Measurements from ENCODE around the gene PIP5KL1.

PIP5KL1 gene

GRCh38 chr9:127915801-127916719 lies 14.5 kb downstream of the PIP5KL1 start:
- no peak for DNase-seq (ENCODE audit: low read depth)

DNA sequence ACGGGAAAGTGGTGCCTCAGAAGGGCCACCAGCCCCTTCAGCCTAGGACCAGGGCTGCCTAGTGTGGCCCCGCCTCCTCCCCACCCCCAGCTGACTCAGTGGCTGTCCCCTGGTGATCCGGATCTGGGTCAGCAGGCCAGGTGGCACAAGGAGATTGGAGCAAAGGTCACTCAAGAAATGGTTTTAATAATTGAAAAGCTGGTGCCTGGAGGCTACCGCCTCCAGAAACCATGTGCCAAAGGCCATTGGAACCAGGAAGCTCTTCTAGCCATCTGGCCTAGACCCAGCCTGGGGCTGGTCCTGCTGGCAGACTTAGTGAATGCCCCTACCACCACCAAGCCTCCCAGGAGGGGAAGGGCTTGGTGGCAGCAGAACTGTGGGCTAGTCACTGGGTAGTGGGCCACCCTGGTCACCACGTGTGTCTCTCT lies 15.2 kb downstream of the PIP5KL1 start:
- DNase-seq (ENCODE audit: low read depth) = no peak

GRCh38 chr9:127913682-127914081 lies 16.9 kb downstream of the PIP5KL1 start:
- no peak for DNase-seq (ENCODE audit: low read depth)

GRCh38 chr9:127912882-127913281 lies 17.7 kb downstream of the PIP5KL1 start:
- no peak for DNase-seq (ENCODE audit: low read depth)

- DNase-seq (ENCODE audit: low read depth) = no peak
These were observed 18.3 kb downstream of the PIP5KL1 start for GRCh38 chr9:127912296-127912695.

- peak; percentile 42 for DNase-seq (ENCODE audit: low read depth)
These were observed 19.9 kb downstream of the PIP5KL1 start for GRCh38 chr9:127910613-127911205.

DNA sequence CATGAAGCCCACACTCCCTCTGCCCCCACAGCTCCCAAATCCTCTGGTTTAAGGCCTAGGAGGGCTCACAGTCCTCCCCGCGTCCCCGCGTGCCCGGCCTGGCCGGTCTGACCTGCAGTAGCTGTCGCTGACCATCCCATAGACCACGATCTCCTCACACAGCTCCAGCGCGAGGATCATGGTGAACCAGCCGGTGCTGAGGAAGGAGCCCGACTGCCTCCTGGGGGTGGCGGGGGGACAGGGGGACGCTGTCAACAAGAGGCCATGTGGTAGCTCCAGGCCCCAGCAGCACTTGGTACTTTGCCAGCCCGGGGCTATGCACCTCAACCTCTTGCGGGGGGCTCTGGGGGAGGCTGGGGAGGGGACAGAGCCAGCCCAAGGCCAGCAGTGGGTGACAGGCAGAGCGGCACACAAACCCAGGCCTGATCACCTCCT lies 20.7 kb downstream of the PIP5KL1 start:
- DNase-seq (ENCODE audit: low read depth) = no peak

DNA sequence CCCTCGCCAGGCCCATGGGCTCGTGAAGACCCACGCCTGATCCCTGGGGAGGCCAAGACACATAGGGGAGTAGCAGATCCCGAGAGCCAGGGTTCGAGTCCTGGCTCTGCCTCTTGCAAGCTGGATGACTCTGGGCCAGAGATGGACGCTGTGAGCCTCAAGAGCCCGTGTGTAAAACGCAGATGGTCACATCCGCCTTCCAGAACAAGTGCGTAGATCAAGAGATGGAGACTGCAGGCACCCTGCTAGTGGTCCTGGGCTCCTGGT lies 22.0 kb downstream of the PIP5KL1 start:
- DNase-seq (ENCODE audit: low read depth) = no peak

DNA sequence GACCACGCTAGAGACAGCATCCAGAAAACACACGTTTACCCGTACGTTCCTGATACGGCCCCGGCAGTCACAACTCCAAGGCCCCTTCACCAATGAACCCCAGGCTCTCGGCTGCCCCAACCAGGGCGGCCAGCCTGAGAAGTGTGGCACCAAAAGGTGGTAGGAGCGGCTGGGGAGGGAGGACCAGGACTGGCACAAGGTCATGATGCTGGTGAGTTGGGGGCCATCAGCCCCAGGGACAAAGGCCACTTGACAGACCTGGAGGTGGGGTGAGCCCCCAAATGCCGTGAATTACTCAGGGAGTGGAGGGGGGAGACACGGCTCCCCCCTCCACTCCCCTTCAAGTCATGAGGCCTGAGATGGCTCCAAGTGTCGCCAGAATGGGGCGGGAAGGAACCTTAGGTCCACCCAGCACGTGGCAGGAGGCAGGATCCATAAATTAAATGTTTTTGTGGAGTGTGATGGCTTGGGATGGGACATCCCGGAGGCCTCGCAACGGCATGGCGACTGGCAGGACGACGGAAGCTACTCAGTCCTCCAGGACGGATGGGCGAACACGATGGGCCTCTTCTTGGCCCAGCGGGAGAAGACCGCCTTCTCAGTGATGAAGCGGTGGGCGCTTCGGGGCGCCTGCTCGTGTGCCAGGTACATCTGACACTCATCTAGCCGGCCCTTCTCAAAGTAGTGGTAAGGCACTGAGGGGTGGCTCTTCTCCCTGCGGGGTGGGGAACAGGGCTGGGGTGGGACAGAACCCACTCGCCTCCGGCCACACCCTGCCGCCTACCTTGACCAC lies 22.5 kb downstream of the PIP5KL1 start:
- DNase-seq (ENCODE audit: low read depth) = no peak

- DNase-seq (ENCODE audit: low read depth) = no peak
These were observed 24.8 kb downstream of the PIP5KL1 start for GRCh38 chr9:127905788-127906191.

DNA sequence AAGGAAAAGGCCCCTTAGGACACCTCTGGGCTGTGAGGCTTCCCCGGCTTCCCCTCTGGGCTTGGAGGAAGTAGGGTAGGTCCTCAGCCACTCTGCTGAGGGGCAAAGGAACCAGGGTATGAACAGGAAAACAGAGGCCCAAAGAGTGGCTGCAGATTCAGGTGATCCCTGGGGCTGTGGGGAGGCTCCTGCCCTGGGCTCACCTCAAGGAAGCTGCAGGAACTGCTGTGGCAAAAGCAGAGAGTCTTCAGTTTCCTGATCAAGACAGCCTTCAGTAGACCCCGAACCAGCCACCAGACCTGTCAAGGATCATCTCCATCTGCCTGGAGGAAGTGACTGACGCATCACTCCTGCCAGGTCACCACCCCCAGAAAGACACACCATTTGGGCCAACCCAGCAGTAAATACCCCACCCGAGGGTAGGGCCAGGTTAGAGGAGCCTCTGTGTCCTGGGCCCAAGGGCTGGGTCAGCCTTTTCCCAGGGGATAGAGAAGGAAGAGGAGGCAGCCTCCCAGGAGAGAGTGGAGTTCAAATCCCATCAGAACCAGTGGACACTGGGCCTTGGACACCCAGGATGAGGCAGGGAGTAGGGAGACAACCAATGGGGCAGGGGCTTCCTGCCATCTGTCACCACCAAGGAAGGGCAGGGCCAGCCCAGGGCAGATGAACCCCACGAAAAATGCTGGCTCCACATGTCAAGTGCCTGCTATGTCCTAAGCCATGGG lies 25.4 kb downstream of the PIP5KL1 start:
- DNase-seq (ENCODE audit: low read depth) = no peak

DNA sequence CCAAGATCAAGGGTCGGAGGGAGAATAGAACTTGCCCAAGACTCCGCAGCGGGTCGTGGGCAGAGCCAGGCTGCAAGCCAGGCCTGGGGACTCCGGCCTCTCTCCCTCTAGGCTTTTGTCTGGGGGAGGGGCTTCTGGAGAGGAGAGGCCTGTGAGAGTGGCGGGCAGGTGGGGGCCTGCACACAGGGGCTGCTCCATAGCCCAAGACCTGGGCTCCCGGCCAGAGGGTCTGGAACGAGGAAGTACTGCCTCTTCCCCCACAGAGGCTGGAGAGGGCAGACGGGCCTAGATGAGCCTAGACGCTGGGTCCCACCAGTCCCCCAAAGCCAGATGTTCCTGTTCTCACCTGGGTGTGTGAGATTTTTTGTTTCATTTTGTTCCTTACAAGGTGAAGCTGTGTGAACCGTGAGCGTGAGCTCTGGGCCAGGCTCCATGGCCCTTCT lies 26.0 kb downstream of the PIP5KL1 start:
- no peak for DNase-seq (ENCODE audit: low read depth)

DNA sequence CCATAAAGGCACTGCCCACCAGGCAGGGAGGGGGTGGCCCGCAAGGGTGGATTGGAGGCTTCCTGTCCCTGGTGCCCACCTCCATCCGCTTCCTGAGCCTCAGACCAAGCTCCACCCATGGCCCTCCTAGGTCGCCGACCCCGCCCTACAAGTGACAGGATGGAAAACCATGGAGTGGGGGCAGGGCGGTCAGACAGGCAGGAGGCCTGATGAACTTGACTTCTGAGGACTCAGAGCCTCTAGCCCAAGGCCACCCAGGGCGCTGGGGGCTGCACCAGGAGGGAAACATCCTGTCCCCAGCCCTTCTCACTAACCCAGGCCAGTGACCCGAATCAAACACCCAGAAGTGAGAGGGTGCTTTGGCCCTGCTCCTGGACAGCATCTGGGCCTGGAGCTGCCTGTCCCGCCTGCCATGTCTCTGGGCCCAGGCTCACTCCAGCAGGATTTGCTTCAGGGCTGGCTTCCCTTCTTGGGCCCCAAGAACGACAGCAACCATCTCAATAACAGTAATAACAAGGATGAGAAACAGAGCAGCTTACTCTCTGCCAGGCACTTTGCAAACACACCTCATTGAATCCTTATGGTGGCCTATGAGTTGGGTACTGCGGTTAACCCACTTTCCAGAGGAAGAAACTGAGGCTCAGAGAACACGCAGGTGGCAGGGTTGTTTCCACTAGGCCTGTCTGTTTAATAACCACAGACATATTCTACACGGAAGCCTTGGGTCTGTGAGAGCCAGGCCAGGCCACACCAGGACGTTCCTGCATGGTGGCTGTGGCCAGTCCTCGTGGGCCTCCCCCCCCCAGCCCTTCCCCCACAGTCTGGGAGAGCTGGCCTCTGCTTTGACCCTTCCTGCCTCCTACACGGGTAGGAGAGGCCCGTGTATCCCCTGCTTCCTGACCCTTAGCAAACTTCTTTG lies 26.8 kb downstream of the PIP5KL1 start:
- no peak for DNase-seq (ENCODE audit: low read depth)

GRCh38 chr9:127899128-127899943 lies 31.2 kb downstream of the PIP5KL1 start, which contains the start of gene ST6GALNAC6:
Gene ST6GALNAC6 (minus strand): TSS chr9:127899603. CDS start chr9:127897981, 1,622 bp downstream.
- DNase-seq (ENCODE audit: low read depth) = peak; percentile 61

DNA sequence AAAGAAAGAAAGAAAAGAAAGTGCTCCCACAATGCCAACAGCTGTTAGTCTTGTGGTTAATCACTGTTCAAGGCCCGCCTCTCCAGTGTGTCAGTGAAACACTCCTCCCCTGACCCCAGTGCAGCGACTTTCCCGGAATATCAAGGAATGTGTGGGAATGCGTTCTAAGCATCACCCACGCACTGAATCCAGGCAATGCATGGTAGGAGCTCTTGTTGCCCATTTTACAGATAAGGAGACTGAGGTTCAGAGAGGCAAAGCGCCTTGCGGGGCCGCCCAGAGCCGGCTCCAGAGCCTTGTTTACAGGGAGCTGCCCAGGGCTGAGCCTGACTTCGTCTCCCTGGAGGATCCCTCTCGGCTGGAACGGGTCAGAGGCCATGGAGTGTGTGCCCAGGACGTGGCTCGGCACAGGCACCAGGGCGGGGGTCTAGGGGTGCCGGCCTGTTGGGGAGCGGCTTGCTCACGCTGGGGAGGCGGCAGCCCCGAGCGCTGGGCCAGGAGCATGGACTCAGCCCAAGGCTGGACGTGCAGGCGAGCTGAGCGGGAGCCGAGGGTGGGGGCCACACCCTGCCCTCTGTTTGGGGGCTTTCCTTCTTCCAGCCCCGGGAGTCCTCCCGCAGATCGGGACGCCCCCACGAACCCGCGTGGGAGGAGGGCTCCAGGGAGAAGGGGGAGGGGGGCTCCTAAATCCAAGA lies 32.0 kb downstream of the PIP5KL1 start:
- DNase-seq (ENCODE audit: low read depth) = peak; percentile 94

GRCh38 chr9:127897193-127897692 lies 33.3 kb downstream of the PIP5KL1 start:
- DNase-seq (ENCODE audit: low read depth) = peak; percentile 90

GRCh38 chr9:127896395-127897192 lies 34.0 kb downstream of the PIP5KL1 start:
- DNase-seq (ENCODE audit: low read depth) = no peak

GRCh38 chr9:127895811-127896210 lies 34.8 kb downstream of the PIP5KL1 start:
- DNase-seq (ENCODE audit: low read depth) = no peak

All from amniotic epithelial cell (primary cell).